Coronary artery (tissue), 2 donors: Measurements from ENCODE around the gene CACNA1A.
A peak's percentile ranks its signal among the peaks of the same experiment; 100 is the strongest.
"Not testable (repeated sequence)": the region's sequence is repeated elsewhere in the genome, so short reads cannot be mapped to it uniquely, and the experiment has no call there.

Experiments used
- DNase-seq: peaks from one replicate; pipeline ENCODE4 v3.0.0-alpha.2; 2017; ENCODE audit warnings: low spot score
- H3K27ac ChIP-seq, 2 donors: fragments of 200-600 bp; sonication (generic); one replicate each; pipeline ENCODE4 v1.5.1; 2016 to 2019
- H3K4me3 ChIP-seq: fragments of 200-600 bp; sonication (generic); 2 replicates; pipeline ENCODE4 v1.5.1; 2016; ENCODE audit warnings: mild to moderate bottlenecking, moderate library complexity
- CTCF ChIP-seq: fragments of 200-600 bp; sonication (generic); IDR thresholded peaks from one replicate; pipeline ENCODE4 v1.5.1; 2019; ENCODE audit warnings: antibody characterized with exemption

Gene CACNA1A

GRCh38 chr19:13187419-13187818 is 318.9 kb downstream of the CACNA1A start:
- DNase-seq = no peak
- Histone ChIP-seq H3K27ac (no peak overlapping the region), H3K4me3 (no peak overlapping the region)
- TF ChIP-seq CTCF = no peak

- H3K27ac ChIP-seq, H3K4me3 ChIP-seq, DNase-seq: not testable (repeated sequence)
These were observed 319.6 kb downstream of the CACNA1A start for GRCh38 chr19:13186688-13187087.

GRCh38 chr19:13185763-13186657 is 320.3 kb downstream of the CACNA1A start:
- not testable (repeated sequence) for H3K4me3 ChIP-seq

GRCh38 chr19:13184926-13185325 is 321.4 kb downstream of the CACNA1A start:
- DNase-seq = not testable (repeated sequence)

More at GRCh38 chr19:13185763-13186657, 320.3 kb downstream of the CACNA1A start:
- DNase-seq, H3K27ac ChIP-seq: not testable (repeated sequence)

GRCh38 chr19:13181747-13182388 is 324.4 kb downstream of the CACNA1A start:
- H3K27ac ChIP-seq = peak overlapping the region in 1 of 2 donors; percentile 49
- no peak overlapping the region for H3K4me3 ChIP-seq
- no peak for DNase-seq
- no peak for TF ChIP-seq CTCF

More at GRCh38 chr19:13184926-13185325, 321.4 kb downstream of the CACNA1A start:
- not testable (repeated sequence) for H3K4me3 ChIP-seq, H3K27ac ChIP-seq

- DNase-seq, H3K27ac ChIP-seq, H3K4me3 ChIP-seq: not testable (repeated sequence)
These were observed 328.0 kb downstream of the CACNA1A start for GRCh38 chr19:13178291-13178690.

GRCh38 chr19:13177584-13177983 is 328.7 kb downstream of the CACNA1A start:
- DNase-seq, H3K27ac ChIP-seq, H3K4me3 ChIP-seq: not testable (repeated sequence)

- no peak for TF ChIP-seq CTCF
- Histone ChIP-seq H3K4me3 (no peak overlapping the region), H3K27ac (no peak overlapping the region)
- DNase-seq = no peak
These were observed 329.9 kb downstream of the CACNA1A start for GRCh38 chr19:13176345-13176744.

GRCh38 chr19:13173139-13173737 is 333.0 kb downstream of the CACNA1A start:
- no peak for DNase-seq
- Histone ChIP-seq H3K27ac (peak overlapping the region; percentile 86 to 94), H3K4me3 (no peak overlapping the region)
- no peak for TF ChIP-seq CTCF
